BJ (cell line): Measurements from ENCODE around the gene CEACAM1. TPM values are rescaled to one million over a fixed set of nuclear protein-coding genes. Genes with fewer than 3 reads are reported as not detected.
"Not testable (repeated sequence)": the region's sequence is repeated elsewhere in the genome, so short reads cannot be mapped to it uniquely, and the experiment has no call there.

Experiments
- CTCF ChIA-PET: fragments of 350-600 bp; formaldehyde crosslinking; extraction: SDS; loops from one replicate; lab custom pipeline; 2021; ENCODE audit warnings: antibody characterized with exemption, inconsistent platforms; lab: Yijun Ruan, JAX
- POLR2A ChIA-PET: fragments of 300-600 bp; sonication (Branson Sonifier 250); formaldehyde crosslinking; extraction: SDS; loops from one replicate; lab custom pipeline; 2021; ENCODE audit warnings: antibody characterized with exemption; lab: Charles Lee
- DNase-seq: peaks from one replicate; pipeline ENCODE4 v3.0.0-alpha.2; 2011; ENCODE audit warnings: low read depth
- H3K27me3 ChIP-seq: 2 replicates; pipeline ENCODE4 v1.6.0; 2011; ENCODE audit warnings: low read length; ENCODE audit not compliant: control insufficient read depth, insufficient read depth
- H3K36me3 ChIP-seq: 2 replicates; pipeline ENCODE4 v1.5.1; 2011; ENCODE audit warnings: low read length; ENCODE audit not compliant: control insufficient read depth, insufficient read depth
- H3K4me3 ChIP-seq: 2 replicates; pipeline ENCODE4 v1.5.1; 2011; ENCODE audit warnings: low read depth, mild to moderate bottlenecking, control low read depth, low read length
- polyA plus RNA-seq: library from polyadenylated mRNA; depleted of rRNA; stranded (reverse); fragments of >200 nt; gene quantifications from 2 replicates; pipeline ENCODE4 v1.2.3, GENCODE V29; 2011
- TF ChIP-seq, protein P1 (sequence below): IDR thresholded peaks from 2 replicates; pipeline ENCODE4 v1.5.1; 2011; ENCODE audit warnings: low read depth, mild to moderate bottlenecking, control low read depth, inconsistent platforms, low read length, moderate library complexity; ENCODE audit not compliant: insufficient read depth

CEACAM1 gene
- polyA plus RNA-seq, 1 experiment, result 0.11 TPM

DNA sequence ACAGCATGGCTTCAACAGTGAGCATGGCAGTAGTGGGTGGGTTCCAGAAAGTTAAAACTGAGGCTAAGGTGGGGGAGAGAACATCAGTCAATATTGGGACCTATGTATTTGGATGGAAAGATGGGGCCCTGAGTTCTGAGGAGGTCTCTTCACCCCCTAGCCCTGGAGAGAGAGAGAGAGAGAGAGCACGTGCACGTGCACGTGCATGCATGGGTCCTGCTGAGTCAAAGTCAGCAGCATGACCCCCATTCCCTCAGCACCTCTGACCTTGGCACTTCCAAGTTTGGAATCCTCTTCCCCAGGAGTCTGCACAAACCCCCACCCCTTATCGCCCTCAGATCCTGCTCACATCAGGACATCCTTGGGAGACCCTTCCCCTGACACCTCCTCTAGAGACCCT lies 32.5 kb upstream of the CEACAM1 start:
- TF ChIP-seq, protein P1, sequence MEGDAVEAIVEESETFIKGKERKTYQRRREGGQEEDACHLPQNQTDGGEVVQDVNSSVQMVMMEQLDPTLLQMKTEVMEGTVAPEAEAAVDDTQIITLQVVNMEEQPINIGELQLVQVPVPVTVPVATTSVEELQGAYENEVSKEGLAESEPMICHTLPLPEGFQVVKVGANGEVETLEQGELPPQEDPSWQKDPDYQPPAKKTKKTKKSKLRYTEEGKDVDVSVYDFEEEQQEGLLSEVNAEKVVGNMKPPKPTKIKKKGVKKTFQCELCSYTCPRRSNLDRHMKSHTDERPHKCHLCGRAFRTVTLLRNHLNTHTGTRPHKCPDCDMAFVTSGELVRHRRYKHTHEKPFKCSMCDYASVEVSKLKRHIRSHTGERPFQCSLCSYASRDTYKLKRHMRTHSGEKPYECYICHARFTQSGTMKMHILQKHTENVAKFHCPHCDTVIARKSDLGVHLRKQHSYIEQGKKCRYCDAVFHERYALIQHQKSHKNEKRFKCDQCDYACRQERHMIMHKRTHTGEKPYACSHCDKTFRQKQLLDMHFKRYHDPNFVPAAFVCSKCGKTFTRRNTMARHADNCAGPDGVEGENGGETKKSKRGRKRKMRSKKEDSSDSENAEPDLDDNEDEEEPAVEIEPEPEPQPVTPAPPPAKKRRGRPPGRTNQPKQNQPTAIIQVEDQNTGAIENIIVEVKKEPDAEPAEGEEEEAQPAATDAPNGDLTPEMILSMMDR, result no peak

DNA sequence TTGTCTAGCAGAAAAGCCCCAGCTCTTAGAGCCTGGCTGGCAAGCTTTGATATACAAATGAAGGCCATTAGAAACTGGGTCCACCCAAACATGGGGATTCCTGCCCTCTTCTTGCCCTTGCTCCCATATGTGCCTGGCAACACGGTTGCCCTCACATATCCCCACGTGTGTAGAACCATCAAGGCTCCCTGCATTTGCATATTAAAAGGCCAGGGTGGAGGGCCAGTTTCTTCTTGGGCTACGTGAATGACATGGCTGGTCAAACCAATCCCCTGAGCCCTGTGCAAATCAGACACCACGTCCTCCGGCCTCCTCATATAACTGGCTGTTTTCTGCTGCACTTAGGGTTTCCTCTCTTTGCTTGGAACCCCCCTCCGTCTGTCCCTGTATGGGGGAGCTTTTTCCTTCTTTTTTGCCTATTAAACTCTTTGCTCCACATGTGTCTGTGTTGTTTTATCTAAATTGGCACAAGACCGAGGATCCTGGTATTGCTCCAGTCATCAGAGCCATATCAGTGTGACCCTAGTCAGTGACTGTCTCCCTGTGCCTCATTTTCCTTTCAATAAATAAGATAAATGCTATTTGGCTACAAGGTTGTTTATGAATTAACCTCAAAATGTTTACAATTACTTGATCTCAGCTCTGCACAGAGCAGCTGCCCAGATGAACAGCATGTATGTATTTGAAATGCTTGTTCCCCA lies 30.3 kb upstream of the CEACAM1 start:
- POLR2A ChIA-PET, result no interaction called here
- CTCF ChIA-PET, result interaction anchor here (0.8 to 1.3 kb wide), 2 partner anchors 16 to 108 kb away, joined by 3 to 4 read pairs; no protein-coding TSS in a partner anchor
- Histone ChIP-seq H3K27me3 (peaks cover 47% of the 10 kb centered on the region), H3K4me3 (no peak overlapping the region), H3K36me3 (no peaks in the 10 kb centered on the region)
- TF ChIP-seq, protein P1, result no peak
- no peak for DNase-seq

More for the DNA sequence above, 32.5 kb upstream of the CEACAM1 start:
- ChIA-PET CTCF (interaction anchor here (0.8 to 2.0 kb wide), 2 partner anchors 36 to 110 kb away, joined by 3 to 7 read pairs; no protein-coding TSS in a partner anchor), POLR2A (no interaction called here)
- Histone ChIP-seq H3K4me3 (no peak overlapping the region), H3K27me3 (peaks cover 34% of the 10 kb centered on the region), H3K36me3 (no peaks in the 10 kb centered on the region)
- DNase-seq, result no peak

DNA sequence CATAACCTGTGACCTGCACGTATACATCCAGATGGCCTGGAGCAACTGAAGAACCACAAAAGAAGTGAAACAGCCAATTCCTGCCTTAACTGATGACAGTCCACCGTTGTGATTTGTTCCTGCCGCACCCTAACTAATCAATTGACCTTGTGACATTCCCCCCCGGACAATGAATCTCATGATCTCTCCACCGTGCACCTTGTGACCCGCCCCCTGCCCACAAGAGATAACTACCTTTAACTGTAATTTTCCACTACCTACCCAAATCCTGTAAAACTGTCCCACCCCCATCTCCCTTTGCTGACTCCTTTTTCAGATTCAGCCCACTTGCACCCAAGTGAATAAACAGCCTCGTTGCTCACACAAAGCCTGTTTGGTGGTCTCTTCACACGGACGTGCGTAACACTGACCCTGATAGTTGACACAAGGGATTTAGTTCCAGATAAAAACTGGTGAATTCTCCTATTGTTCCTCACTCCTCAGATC lies 29.1 kb upstream of the CEACAM1 start:
- H3K36me3 ChIP-seq, DNase-seq, POLR2A ChIA-PET, H3K4me3 ChIP-seq: not testable (repeated sequence)
- CTCF ChIA-PET, result interaction anchor here (2.7 kb wide), 1 partner anchor 8 kb away, joined by 22 read pairs; no protein-coding TSS in a partner anchor
- peaks cover 47% of the 10 kb centered on the region for H3K27me3 ChIP-seq

DNA sequence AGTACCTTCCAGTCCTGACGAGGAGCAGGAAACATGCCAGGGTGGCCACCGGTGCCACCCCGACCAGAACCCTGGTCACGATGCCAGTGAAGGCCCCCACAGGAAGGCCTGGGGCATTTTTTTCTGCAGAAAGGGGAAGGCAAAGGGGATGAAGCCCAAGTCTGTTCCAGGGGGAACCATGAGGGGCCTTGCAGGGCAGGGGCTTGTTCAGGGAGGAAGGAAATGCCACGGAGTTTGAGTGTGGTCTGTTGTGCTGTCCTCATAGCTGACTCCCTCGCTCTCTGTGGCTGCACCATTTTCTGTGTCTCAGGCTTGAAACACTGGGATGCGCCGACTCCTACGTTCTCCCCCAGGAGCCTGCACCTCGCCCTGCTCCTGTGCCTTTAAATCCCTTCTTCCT lies 27.5 kb upstream of the CEACAM1 start:
- TF ChIP-seq, protein P1, result no peak
- Histone ChIP-seq H3K27me3 (peaks cover 49% of the 10 kb centered on the region), H3K36me3 (no peaks in the 10 kb centered on the region), H3K4me3 (no peak overlapping the region)
- no peak for DNase-seq
- CTCF ChIA-PET, result interaction anchor here (2.7 kb wide), 1 partner anchor 10 kb away, joined by 22 read pairs; no protein-coding TSS in a partner anchor
- POLR2A ChIA-PET, result no interaction called here

DNA sequence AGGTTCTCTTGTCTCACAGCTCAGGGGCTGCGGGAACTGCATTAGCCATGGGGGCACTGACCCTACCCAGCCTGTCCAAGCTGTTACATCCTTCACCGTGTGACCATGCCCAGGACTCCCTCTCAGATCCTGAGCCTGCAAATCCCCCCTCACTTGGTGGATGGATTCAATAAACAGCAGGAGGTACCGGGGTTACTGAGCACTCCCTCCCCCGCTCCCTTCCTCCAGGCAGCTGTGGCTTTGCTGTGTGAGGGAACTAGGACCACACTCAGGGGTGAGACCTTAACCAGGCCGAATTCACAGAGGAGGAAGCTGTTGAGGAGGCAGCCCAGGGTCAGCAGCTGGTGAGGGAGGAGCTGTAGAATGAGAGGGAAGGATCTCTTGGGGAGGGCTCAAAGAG lies 27.0 kb upstream of the CEACAM1 start:
- H3K4me3 ChIP-seq, result no peak overlapping the region
- TF ChIP-seq, protein P1, result no peak
- no peaks in the 10 kb centered on the region for H3K36me3 ChIP-seq
- H3K27me3 ChIP-seq, result peaks cover 47% of the 10 kb centered on the region
- DNase-seq, result no peak
- POLR2A ChIA-PET, result no interaction called here
- CTCF ChIA-PET, result interaction anchor here (2.7 to 4.1 kb wide), 2 partner anchors 7 to 11 kb away, joined by 17 to 22 read pairs; no protein-coding TSS in a partner anchor
